GM12875 (cell line): ENCODE results near the gene KHDC3L.

Experiments used
- H3K4me3 ChIP-seq: one replicate; pipeline ENCODE4 v1.5.1; 2011; ENCODE audit warnings: low read depth, low read length, control low read depth
- CTCF ChIP-seq: IDR thresholded peaks from 2 replicates; pipeline ENCODE4 v1.5.1; 2011; ENCODE audit warnings: low read depth, mild to moderate bottlenecking, control low read depth, inconsistent platforms, low read length, moderate library complexity, borderline replicate concordance; ENCODE audit not compliant: insufficient read depth

Gene KHDC3L

GRCh38 chr6:73394577-73395354 is 32.3 kb downstream of the KHDC3L start, which contains the start of gene DDX43:
Gene DDX43 (plus strand): TSS chr6:73394828. CDS start chr6:73394906, 78 bp downstream.
- TF ChIP-seq CTCF, result no peak
- H3K4me3 ChIP-seq, result no peak within 1 kb of the TSS

- TF ChIP-seq CTCF, result no peak
- H3K4me3 ChIP-seq, result no peak overlapping the region
Observed at GRCh38 chr6:73395875-73396274, 33.4 kb downstream of the KHDC3L start.

GRCh38 chr6:73400656-73401055 is 38.2 kb downstream of the KHDC3L start:
- TF ChIP-seq CTCF, result no peak
- H3K4me3 ChIP-seq, result no peak overlapping the region

GRCh38 chr6:73409395-73409794 is 46.9 kb downstream of the KHDC3L start:
- no peak for TF ChIP-seq CTCF
- no peak overlapping the region for H3K4me3 ChIP-seq

GRCh38 chr6:73413102-73413501 is 50.6 kb downstream of the KHDC3L start:
- TF ChIP-seq CTCF, result no peak
- no peak overlapping the region for H3K4me3 ChIP-seq
